Smooth muscle cell of trachea (primary cell): ENCODE measurements around the gene VKORC1L1. TPM values are rescaled to one million over a fixed set of nuclear protein-coding genes. Genes with fewer than 3 reads are reported as not detected.

Experiments used
- total RNA-seq: library from RNA; depleted of rRNA; stranded (reverse); fragments of >200 nt; gene quantifications from 2 replicates; pipeline ENCODE4 v1.2.1, GENCODE V29; 2014

The VKORC1L1 gene
- 12.9 and 13.4 TPM in 2 replicates for total RNA-seq

DNA sequence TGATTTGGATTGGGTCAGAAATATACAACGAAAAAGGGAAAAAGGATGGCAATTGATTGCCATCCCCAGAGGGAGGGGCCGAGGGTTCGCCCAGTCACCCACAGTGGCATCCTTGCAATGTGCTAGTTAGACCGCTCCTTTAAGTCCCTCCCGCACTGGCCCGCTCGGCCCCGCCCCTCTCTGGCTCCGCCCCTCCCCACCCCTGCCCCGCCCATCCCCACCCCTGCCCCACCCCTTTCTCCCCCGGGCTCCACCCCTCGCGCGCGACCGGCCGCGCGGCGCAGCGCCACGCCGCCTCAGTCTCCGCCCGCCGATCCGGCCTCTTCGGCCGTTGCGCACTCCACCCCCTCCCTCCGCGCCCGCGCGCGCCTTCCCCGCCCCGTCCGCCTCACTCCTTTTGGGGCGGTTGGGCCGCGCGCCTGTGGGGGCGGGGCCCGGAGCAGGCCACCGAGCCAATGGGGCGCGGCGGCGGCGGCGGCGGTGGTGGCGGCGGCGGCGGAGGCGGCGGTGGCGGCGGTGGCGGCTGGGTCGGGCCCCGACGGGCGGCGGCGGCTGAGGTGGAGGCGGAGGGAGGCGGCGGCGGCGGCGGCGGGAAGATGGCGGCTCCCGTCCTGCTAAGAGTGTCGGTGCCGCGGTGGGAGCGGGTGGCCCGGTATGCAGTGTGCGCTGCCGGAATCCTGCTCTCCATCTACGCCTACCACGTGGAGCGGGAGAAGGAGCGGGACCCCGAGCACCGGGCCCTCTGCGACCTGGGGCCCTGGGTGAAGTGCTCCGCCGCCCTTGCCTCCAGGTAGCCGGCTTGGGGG lies at the start of gene VKORC1L1:
VKORC1L1 (plus strand) TSS at position 299 of the 806 bp plus-strand sequence; CDS start at position 597, 298 bp downstream.

DNA sequence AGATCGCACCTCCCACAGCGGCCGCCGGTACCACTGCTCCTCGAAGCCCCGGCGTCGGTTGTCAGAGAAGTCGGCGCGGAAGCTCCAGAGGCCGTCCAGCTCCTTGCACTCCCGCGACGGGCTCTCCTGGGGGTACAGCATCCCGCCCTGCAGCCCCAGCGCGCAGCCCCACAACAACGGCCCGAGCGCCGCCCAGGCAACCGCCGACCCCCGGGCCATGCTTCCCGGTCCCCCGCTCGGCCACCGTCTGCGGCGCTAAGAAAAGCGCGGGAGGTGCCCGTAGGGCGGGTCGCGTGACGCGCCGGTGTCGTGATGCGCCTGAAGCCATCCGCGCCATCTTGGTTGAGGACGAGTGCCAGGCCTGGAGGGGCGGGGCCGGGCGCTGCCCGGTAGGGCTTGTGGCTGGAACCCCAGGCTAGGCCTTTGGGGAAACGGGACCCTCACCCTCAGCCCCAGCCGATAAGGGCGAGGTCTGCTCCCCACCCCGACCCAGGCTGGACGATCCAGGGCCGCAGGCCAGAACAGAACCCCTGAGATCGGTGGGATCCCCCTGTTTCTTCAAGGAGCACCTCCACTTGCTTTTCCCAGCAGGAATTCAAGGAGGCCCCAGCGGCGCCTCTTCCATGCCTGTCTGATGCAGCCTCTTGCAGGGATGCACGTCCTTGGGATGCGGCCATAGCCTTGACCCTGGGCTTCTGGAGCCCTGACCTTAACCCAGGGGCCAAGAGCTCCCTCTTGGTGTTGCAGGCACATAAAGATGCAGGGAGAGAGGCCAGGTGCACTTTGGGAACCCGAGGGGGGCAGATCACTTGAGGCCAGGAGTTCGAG lies 109.3 kb downstream of the VKORC1L1 start, which contains the start of gene GUSB:
GUSB (minus strand) TSS at position 249 of the 828 bp plus-strand sequence; CDS start at position 219, 30 bp downstream.

Other genes with a start within 250 kb of the VKORC1L1 start
- gene GUSB, start 109.1 kb downstream of the VKORC1L1 start, total RNA-seq: 23.5 and 28.7 TPM in 2 replicates
- 35.1 and 59.9 TPM in 2 replicates for gene ASL, start 202.7 kb downstream of the VKORC1L1 start, total RNA-seq
- 31.1 and 38.2 TPM in 2 replicates for gene CRCP, start 241.8 kb downstream of the VKORC1L1 start, total RNA-seq